Peyer's patch (tissue), 4 donors: Measurements from ENCODE around the gene GPR87. TPM values are rescaled to one million over a fixed set of nuclear protein-coding genes. Genes with fewer than 3 reads are reported as not detected.

Experiments used
- DNase-seq, 3 donors: peaks; one replicate each; pipeline ENCODE4 v3.0.0-alpha.2; 2017 to 2019
- H3K27ac ChIP-seq, 4 donors: fragments of 200-600 bp; sonication (generic); one replicate each; pipeline ENCODE4 v1.5.1; 2016 to 2019
- H3K27me3 ChIP-seq, 2 donors: fragments of 200-600 bp; sonication (generic); one replicate each; pipeline ENCODE4 v1.5.1; 2019
- H3K36me3 ChIP-seq, 3 donors: fragments of 200-600 bp; sonication (generic); one replicate each; pipeline ENCODE4 v1.5.1; 2016 to 2019
- H3K4me1 ChIP-seq, 4 donors: fragments of 200-600 bp; sonication (generic); one replicate each; pipeline ENCODE4 v1.5.1; 2016 to 2019
- H3K4me3 ChIP-seq, 4 donors: fragments of 200-600 bp; sonication (generic); 1 replicate in 3 of 4; 2 replicates in 1 of 4; pipeline ENCODE4 v1.5.1; 2016 to 2019; ENCODE audit warnings: mild to moderate bottlenecking in 1 of 4
- H3K9me3 ChIP-seq, 4 donors: fragments of 200-600 bp; sonication (generic); one replicate each; pipeline ENCODE4 v1.5.1; 2016 to 2019; ENCODE audit warnings: mild to moderate bottlenecking in 1 of 4
- CTCF ChIP-seq, 6 experiments: fragments of 450-650 bp in 4 of 6; fragments of 200-600 bp in 2 of 6; sonication (generic) in 1 of 6; IDR thresholded peaks; one replicate each; pipeline ENCODE4 v1.5.1; 2017 to 2019; ENCODE audit warnings: antibody characterized with exemption in 6 of 6, mild to moderate bottlenecking in 3 of 6, moderate library complexity in 1 of 6
- POLR2A ChIP-seq, 2 donors: fragments of 450-650 bp; IDR thresholded peaks; one replicate each; pipeline ENCODE4 v1.5.1; 2017; ENCODE audit warnings: antibody characterized with exemption in 2 of 2, mild to moderate bottlenecking in 2 of 2, moderate library complexity in 2 of 2
- total RNA-seq, 4 donors: library from RNA; depleted of rRNA; stranded (reverse); fragments of >200 nt; gene quantifications; one replicate each; pipeline ENCODE4 v1.1.0, GENCODE V29; 2016

GPR87 gene
- total RNA-seq, 4 donors from 2014 or later: not detected

GRCh38 chr3:151309566-151309965, 7.1 kb downstream of the GPR87 start:
- TF ChIP-seq CTCF (IDR thresholded peaks at IDR 0.05): no peak
- TF ChIP-seq POLR2A (IDR thresholded peaks at IDR 0.05): no peak
- no peaks in the 10 kb centered on the region for H3K9me3 ChIP-seq
- H3K27me3 ChIP-seq: no peaks in the 10 kb centered on the region
- no peak overlapping the region for H3K27ac ChIP-seq
- no peaks in the 10 kb centered on the region for H3K4me1 ChIP-seq
- H3K4me3 ChIP-seq: no peak overlapping the region
- no peaks in the 10 kb centered on the region for H3K36me3 ChIP-seq
- no peak for DNase-seq

- H3K4me3 ChIP-seq: no peak overlapping the region
- no peak overlapping the region for H3K27ac ChIP-seq
- no peaks in the 10 kb centered on the region for H3K9me3 ChIP-seq
- H3K4me1 ChIP-seq: no peaks in the 10 kb centered on the region
- DNase-seq: no peak
- TF ChIP-seq CTCF (IDR thresholded peaks at IDR 0.05) (no peak), POLR2A (IDR thresholded peaks at IDR 0.05) (no peak)
- no peaks in the 10 kb centered on the region for H3K27me3 ChIP-seq
- no peaks in the 10 kb centered on the region for H3K36me3 ChIP-seq
Observed at GRCh38 chr3:151307583-151308488, 8.8 kb downstream of the GPR87 start.

GRCh38 chr3:151307131-151307530, 9.5 kb downstream of the GPR87 start:
- TF ChIP-seq POLR2A (IDR thresholded peaks at IDR 0.05) (no peak), CTCF (IDR thresholded peaks at IDR 0.05) (no peak)
- H3K27me3 ChIP-seq: no peaks in the 10 kb centered on the region
- no peak for DNase-seq
- H3K27ac ChIP-seq: no peak overlapping the region
- no peaks in the 10 kb centered on the region for H3K36me3 ChIP-seq
- H3K9me3 ChIP-seq: no peaks in the 10 kb centered on the region
- H3K4me3 ChIP-seq: no peak overlapping the region
- no peaks in the 10 kb centered on the region for H3K4me1 ChIP-seq

- no peaks in the 10 kb centered on the region for H3K36me3 ChIP-seq
- no peak overlapping the region for H3K27ac ChIP-seq
- H3K27me3 ChIP-seq: no peaks in the 10 kb centered on the region
- no peak overlapping the region for H3K4me3 ChIP-seq
- TF ChIP-seq POLR2A (IDR thresholded peaks at IDR 0.05): no peak
- no peak for TF ChIP-seq CTCF (IDR thresholded peaks at IDR 0.05)
- H3K9me3 ChIP-seq: no peaks in the 10 kb centered on the region
- H3K4me1 ChIP-seq: no peaks in the 10 kb centered on the region
- no peak for DNase-seq
Observed at GRCh38 chr3:151306168-151306810, 10.3 kb downstream of the GPR87 start.

GRCh38 chr3:151305775-151306151, 10.9 kb downstream of the GPR87 start:
- Histone ChIP-seq H3K27me3 (no peaks in the 10 kb centered on the region), H3K4me1 (no peaks in the 10 kb centered on the region), H3K36me3 (no peaks in the 10 kb centered on the region), H3K27ac (no peak overlapping the region), H3K9me3 (no peaks in the 10 kb centered on the region), H3K4me3 (no peak overlapping the region)
- TF ChIP-seq POLR2A (IDR thresholded peaks at IDR 0.05) (no peak), CTCF (IDR thresholded peaks at IDR 0.05) (no peak)
- DNase-seq: no peak
